GM19193 (cell line): Measurements from ENCODE around the gene CHKA.

Experiments
- POLR2A ChIP-seq: IDR thresholded peaks from 4 replicates; pipeline ENCODE4 v1.6.1; 2011; ENCODE audit not compliant: insufficient read depth, insufficient read length; ENCODE audit errors: extremely low read depth

Gene CHKA

GRCh38 chr11:68146704-68147474 is 25.7 kb upstream of the CHKA start:
- TF ChIP-seq POLR2A: no peak

DNA sequence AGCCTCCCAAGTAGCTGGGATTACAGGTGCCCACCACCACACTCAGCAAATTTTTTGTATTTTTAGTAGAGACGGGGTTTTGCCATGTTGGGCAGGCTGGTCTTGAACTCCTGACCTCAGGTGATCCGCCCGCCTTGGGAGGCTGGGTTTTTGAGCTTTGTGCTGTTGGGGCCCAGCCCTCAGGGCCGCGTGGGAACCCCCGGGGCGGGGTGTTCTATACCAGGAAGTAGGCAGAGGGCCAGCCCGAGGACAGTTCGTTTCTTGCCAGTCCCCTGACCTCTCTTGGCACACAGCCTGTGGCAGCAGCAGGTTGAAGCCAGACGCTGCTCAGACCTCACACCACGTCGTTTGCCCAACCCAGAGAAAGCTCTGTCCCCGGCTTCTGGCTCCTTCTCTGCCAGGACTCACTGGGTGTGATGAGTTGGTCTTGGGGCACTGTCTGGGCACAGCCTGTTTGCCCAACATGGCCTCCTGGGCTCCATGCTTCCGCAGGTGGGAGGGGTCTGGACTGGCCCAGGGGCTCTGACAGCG is 24.9 kb upstream of the CHKA start:
- no peak for TF ChIP-seq POLR2A

GRCh38 chr11:68145120-68145866 is 24.1 kb upstream of the CHKA start:
- TF ChIP-seq POLR2A: no peak

DNA sequence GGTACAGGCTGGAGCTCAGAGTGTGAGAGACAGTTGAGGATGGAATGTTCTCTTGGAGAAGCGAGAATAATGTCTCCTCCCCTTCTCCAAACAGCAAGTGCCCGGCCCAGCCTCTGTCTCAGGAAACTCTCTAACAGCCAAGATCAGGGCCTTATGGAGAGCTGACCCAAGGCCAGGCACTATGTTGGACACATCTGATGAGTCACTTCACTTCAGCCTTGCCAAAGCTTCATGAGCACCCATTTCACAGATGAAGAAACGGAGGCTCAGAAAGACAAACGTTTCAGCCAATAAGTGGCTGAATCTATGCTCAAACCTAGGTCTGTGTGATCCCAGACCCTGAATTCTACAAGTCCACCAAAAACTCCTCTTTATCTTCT is 22.1 kb upstream of the CHKA start:
- TF ChIP-seq POLR2A: no peak

DNA sequence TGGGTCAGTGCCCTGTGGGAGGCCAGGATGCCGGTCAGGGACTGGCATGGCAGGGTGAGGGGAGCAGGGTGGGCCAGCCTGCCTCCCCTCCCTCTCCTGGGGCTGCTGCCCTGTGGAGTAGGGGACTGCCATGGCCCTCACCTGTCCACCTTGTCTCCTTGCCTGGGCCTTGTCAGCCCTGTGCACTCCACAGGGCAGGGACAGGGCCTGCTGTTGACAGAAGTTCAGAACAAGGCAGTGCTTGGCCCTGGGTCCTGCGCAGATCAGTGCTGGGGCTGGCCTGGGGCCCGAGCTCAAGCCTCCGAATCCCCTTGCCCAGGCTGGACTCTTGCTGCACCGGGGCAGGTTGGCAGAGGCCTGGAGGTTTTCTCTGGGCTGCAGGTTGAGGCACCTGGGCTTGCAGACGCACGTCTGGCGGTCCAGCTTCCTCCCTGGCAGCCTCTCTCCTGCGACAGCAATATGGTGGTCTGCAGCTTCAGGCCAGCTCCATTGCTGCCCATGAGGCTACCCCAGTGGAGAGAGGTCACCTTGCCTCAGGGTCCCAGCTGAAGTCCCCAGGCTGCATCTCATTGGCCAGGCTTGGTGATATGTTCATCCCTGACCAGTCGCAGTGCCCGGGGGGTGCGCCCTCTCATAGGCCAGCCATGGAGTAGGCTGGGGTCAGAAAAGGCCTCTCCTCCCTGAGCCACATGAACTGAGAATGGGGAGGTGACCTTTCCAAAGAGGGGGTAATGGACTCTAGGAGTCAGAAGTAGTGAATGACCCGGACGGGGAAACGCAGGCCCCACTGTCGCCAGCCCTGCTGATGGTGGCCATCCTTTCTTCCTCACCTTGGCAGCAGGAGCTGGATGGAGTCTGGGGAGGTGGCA is 21.5 kb upstream of the CHKA start:
- no peak for TF ChIP-seq POLR2A

GRCh38 chr11:68142028-68142412 is 20.8 kb upstream of the CHKA start:
- no peak for TF ChIP-seq POLR2A

GRCh38 chr11:68141246-68142027 is 20.2 kb upstream of the CHKA start:
- TF ChIP-seq POLR2A: no peak

DNA sequence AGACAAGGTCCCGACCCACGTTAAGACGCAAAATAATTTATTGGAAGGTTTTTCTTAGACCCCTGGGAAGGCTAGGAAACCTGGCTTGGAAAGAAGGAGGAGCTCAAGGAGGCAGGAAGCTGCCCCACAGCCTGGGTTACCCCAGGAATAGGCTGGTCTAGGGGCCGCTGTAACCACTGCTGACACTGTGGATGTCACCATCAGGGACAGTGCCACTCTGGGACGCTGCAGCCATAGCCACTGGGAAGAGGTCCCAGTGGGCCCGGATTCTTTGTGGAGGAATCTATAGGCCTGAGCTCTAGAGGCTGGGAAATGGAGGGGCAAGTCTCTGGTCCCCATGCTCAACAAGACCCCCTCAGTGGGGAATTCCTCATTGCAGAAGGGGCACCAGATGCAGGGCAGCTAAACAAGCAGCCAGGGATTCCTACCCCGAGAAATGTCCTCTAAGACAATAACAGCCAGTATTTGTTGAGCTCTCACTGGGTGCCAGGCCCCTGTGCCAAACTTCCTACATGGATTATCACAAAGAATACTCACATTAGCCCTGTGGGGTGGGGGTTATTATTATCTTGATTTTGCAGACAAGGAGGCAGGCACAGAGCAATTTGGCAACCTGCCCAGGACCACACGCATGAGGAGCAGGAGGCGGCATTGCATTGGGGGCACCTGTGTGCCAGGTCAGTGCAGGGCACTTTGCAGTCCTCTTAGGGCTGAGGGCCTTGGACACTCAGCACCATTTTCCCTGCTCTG is 19.5 kb upstream of the CHKA start:
- no peak for TF ChIP-seq POLR2A

- TF ChIP-seq POLR2A: no peak
Measured at GRCh38 chr11:68138237-68138636, 17.0 kb upstream of the CHKA start.

GRCh38 chr11:68137833-68138232 is 16.6 kb upstream of the CHKA start:
- TF ChIP-seq POLR2A: no peak

- TF ChIP-seq POLR2A: no peak
Measured at GRCh38 chr11:68136866-68137265, 15.7 kb upstream of the CHKA start.

DNA sequence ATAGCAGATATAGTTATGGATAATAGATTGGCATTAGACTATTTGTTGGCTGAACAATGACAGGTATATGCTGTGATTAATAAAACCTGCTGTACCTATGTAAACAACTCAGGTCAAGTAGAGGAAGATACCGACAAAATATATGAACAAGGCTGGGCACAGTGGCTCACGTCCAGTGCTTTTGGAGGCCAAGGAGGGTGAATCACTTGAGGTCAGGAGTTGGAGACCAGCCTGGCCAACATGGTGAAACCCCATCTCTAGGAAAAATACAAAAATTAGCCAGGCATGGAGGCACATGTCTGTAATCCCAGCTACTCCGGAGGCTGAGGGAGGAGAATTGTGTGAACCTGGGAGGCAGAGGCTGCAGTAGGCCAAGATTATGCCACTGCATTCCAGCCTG is 14.0 kb upstream of the CHKA start:
- no peak for TF ChIP-seq POLR2A

GRCh38 chr11:68133761-68134160 is 12.6 kb upstream of the CHKA start:
- TF ChIP-seq POLR2A: no peak

DNA sequence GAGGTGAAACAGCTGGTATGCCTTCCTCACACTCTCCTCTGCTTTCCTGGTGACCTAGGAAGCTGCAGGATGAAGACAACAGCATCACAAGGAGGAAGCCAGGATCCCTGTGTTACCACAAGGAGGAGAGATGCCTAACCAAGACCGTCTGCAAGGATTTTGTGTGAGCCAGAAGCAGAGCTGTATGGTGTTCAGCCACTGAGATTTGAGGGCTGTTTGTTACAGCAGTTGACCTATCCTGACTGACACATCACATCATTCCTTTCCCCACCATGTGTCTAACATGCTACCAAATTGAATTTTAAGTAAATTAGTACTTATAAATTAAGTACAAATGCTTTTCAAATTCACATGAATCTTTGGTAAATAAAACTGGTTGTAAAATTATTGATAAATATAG is 8.9 kb upstream of the CHKA start:
- TF ChIP-seq POLR2A: no peak

GRCh38 chr11:68128682-68129327 is 7.6 kb upstream of the CHKA start:
- no peak for TF ChIP-seq POLR2A
